Mucosa of gallbladder (tissue), 1 donor: ENCODE results near the gene SH2D3A. TPM values are rescaled to one million over a fixed set of nuclear protein-coding genes. Genes with fewer than 3 reads are reported as not detected.
"Not testable (repeated sequence)": the region's sequence is repeated elsewhere in the genome, so short reads cannot be mapped to it uniquely, and the experiment has no call there.

Experiments
- DNase-seq: peaks from one replicate; pipeline ENCODE4 v3.0.0-alpha.2; 2020; ENCODE audit warnings: low spot score
- total RNA-seq: library from RNA; stranded (reverse); gene quantifications from one replicate; pipeline ENCODE4 v1.2.1, GENCODE V29; 2021
- donor health status: DM: no; HTN: no; CAD: no.

Gene SH2D3A
- total RNA-seq, 1 donor from 2014 or later, result 28.2 TPM

GRCh38 chr19:6761053-6761676 is 6.1 kb downstream of the SH2D3A start:
- no peak for DNase-seq

- DNase-seq, result no peak
These were observed 6.6 kb downstream of the SH2D3A start for GRCh38 chr19:6760606-6761005.

GRCh38 chr19:6754653-6755463 is 12.4 kb downstream of the SH2D3A start:
- DNase-seq, result no peak

GRCh38 chr19:6754136-6754535 is 13.1 kb downstream of the SH2D3A start:
- DNase-seq, result no peak

- DNase-seq, result peak; percentile 87
These were observed 13.8 kb downstream of the SH2D3A start for GRCh38 chr19:6753178-6754031.

GRCh38 chr19:6752256-6753177 is 14.7 kb downstream of the SH2D3A start:
- peak; percentile 55 for DNase-seq

- DNase-seq, result no peak
These were observed 16.0 kb downstream of the SH2D3A start for GRCh38 chr19:6751189-6751588.

- no peak for DNase-seq
These were observed 17.2 kb downstream of the SH2D3A start for GRCh38 chr19:6750062-6750461.

- DNase-seq, result not testable (repeated sequence)
These were observed 18.7 kb downstream of the SH2D3A start for GRCh38 chr19:6748543-6748942.

GRCh38 chr19:6745965-6746364 is 21.3 kb downstream of the SH2D3A start:
- DNase-seq, result no peak

GRCh38 chr19:6744381-6745301 is 22.6 kb downstream of the SH2D3A start:
- peak; percentile 80 for DNase-seq

- no peak for DNase-seq
These were observed 23.4 kb downstream of the SH2D3A start for GRCh38 chr19:6743714-6744380.

GRCh38 chr19:6743066-6743465 is 24.2 kb downstream of the SH2D3A start:
- no peak for DNase-seq

GRCh38 chr19:6740589-6741343 is 26.5 kb downstream of the SH2D3A start:
- no peak for DNase-seq

- no peak for DNase-seq
These were observed 27.2 kb downstream of the SH2D3A start for GRCh38 chr19:6739883-6740588.

- peak; percentile 89 for DNase-seq
These were observed 27.8 kb downstream of the SH2D3A start, which contains the start of gene TRIP10 for GRCh38 chr19:6739390-6739882. TRIP10 (plus strand) TSS chr19:6739680; CDS start chr19:6739762, 82 bp downstream.

GRCh38 chr19:6738787-6739389 is 28.3 kb downstream of the SH2D3A start:
- no peak for DNase-seq
